HL-60 (cell line): ENCODE data around the gene COPG2.
"Not testable (repeated sequence)": the region's sequence is repeated elsewhere in the genome, so short reads cannot be mapped to it uniquely, and the experiment has no call there.

Experiments used
- DNase-seq, 2 experiments: peaks; one replicate each; pipeline ENCODE4 v3.0.0-alpha.2; 2010 to 2020; ENCODE audit warnings: low read depth in 1 of 2, low spot score in 1 of 2
- H3K27ac ChIP-seq: fragments of 250-450 bp; sonication (Bioruptor Pico); replicated peaks from 2 replicates; pipeline ENCODE4 v1.5.1; 2020; ENCODE audit warnings: mild to moderate bottlenecking, moderate library complexity
- H3K27me3 ChIP-seq: fragments of 250-450 bp; sonication (Bioruptor Pico); 2 replicates; pipeline ENCODE4 v1.5.1; 2021; ENCODE audit warnings: mild to moderate bottlenecking, moderate library complexity; ENCODE audit not compliant: insufficient read depth, poor library complexity, severe bottlenecking
- H3K4me3 ChIP-seq: replicated peaks from 2 replicates; pipeline ENCODE4 v1.5.1; 2011; ENCODE audit warnings: mild to moderate bottlenecking, control low read depth, low read length; ENCODE audit not compliant: insufficient read depth
- CTCF ChIP-seq: IDR thresholded peaks from one replicate; pipeline ENCODE4 v1.5.1; 2011; ENCODE audit warnings: low read length, control low read depth, inconsistent platforms; ENCODE audit not compliant: insufficient read depth
- GABPA ChIP-seq: IDR thresholded peaks from 2 replicates; pipeline ENCODE4 v1.6.1; 2012; ENCODE audit warnings: low read depth
- POLR2AphosphoS5 ChIP-seq: IDR thresholded peaks from 2 replicates; pipeline ENCODE4 v1.6.1; 2012; ENCODE audit warnings: low read depth
- REST ChIP-seq: IDR thresholded peaks from 2 replicates; pipeline ENCODE4 v1.6.1; 2012; ENCODE audit warnings: low read depth; ENCODE audit not compliant: insufficient replicate concordance
- SPI1 ChIP-seq: IDR thresholded peaks from 2 replicates; pipeline ENCODE4 v1.6.1; 2012; ENCODE audit warnings: low read depth, mild to moderate bottlenecking, borderline replicate concordance

The COPG2 gene

DNA sequence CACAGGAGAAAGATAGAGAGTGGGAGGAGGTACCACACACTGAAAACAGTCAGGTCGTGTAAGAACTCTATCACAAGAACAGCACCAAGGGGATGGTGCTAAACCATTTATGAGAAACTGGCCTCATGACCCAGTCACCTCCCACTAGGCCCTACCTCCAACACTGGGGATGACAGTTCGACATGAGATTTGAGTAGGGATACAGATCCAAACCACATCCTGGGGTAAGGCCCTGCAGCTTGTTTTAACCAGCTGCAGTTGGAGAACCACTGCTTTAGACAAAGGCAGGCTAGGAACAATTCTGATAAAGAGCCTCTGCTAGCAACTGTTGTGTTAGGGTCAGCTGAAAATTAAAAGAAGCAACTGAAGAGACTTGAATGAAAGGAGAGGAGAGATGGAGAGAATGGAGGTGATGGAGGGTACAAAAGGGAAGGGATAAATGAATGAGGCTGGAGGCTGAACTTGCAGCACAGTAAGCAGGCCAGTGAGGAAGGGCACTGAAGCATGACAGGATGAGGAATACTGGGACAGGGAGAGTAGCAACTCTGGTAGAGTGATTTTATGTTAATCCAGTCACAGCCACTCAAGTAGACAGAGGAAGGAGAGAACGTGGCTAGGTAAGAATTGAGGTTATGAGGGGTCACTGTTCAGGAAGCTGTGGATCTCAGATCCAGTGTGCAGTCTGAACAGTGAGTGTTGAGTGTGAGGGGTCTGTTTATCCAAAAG, 153.1 kb downstream of the COPG2 start:
- TF ChIP-seq GABPA (no peak), CTCF (no peak), REST (no peak), SPI1 (no peak), POLR2AphosphoS5 (no peak)
- no peak for DNase-seq
- Histone ChIP-seq H3K4me3 (no peak overlapping the region), H3K27me3 (no peaks in the 10 kb centered on the region), H3K27ac (no peak overlapping the region)

- Histone ChIP-seq H3K27me3 (no peaks in the 10 kb centered on the region), H3K4me3 (no peak overlapping the region), H3K27ac (no peak overlapping the region)
- TF ChIP-seq GABPA = no peak
- no peak for TF ChIP-seq CTCF
- no peak for TF ChIP-seq SPI1
- no peak for TF ChIP-seq POLR2AphosphoS5
- TF ChIP-seq REST = no peak
- DNase-seq = no peak
Measured at GRCh38 chr7:130513447-130513846, 155.1 kb downstream of the COPG2 start.

GRCh38 chr7:130512038-130512437, 156.5 kb downstream of the COPG2 start:
- not testable (repeated sequence) for H3K4me3 ChIP-seq, H3K27ac ChIP-seq, DNase-seq, H3K27me3 ChIP-seq

- Histone ChIP-seq H3K27ac (no peak overlapping the region), H3K27me3 (no peaks in the 10 kb centered on the region), H3K4me3 (no peak overlapping the region)
- DNase-seq = no peak
- no peak for TF ChIP-seq GABPA
- TF ChIP-seq SPI1 = no peak
- TF ChIP-seq REST = no peak
Measured at GRCh38 chr7:130506358-130506757, 162.2 kb downstream of the COPG2 start.
